GM23248 (cell line): ENCODE measurements around the gene FAM118A.

ENCODE experiments used
- EZH2 ChIP-seq: fragments of 200-600 bp; sonication (generic); IDR thresholded peaks from 2 replicates; pipeline ENCODE4 v1.6.1; 2018; ENCODE audit warnings: antibody characterized with exemption, mild to moderate bottlenecking; ENCODE audit not compliant: insufficient read depth, poor library complexity, severe bottlenecking
- EZH2phosphoT487 ChIP-seq: fragments of 200-600 bp; sonication (generic); IDR thresholded peaks from 2 replicates; pipeline ENCODE4 v1.6.1; 2018; ENCODE audit warnings: antibody characterized with exemption, moderate library complexity, mild to moderate bottlenecking, low read depth; ENCODE audit not compliant: insufficient read depth

DNA sequence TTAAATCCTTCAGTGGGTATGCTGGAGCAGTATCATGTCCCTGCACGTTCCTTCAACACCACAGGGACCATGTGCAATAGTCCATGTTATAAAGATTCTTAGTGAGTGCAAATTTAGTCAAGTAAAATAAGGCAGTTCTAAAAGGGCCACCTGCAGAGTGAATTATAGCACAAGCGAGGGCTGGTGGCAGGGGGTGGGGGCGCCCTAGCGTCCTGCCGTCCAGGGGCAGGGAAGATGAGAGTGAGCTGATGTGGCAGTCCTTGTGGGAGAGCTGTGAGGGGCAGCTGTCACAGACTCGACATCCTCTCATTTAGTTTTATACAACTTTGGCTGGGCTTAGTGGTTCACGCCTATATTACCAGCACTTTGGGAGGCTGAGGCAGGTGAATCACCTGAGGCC lies 29.1 kb downstream of the FAM118A start:
- TF ChIP-seq EZH2 (no peak), EZH2phosphoT487 (no peak)
